Airway epithelial cell (primary cell): ENCODE results near the gene OR10J4. TPM values are rescaled to one million over a fixed set of nuclear protein-coding genes. Genes with fewer than 3 reads are reported as not detected.

ENCODE experiments used
- total RNA-seq: library from RNA; depleted of rRNA; stranded (reverse); fragments of >200 nt; gene quantifications from 2 replicates; pipeline ENCODE4 v1.2.3, GENCODE V29; 2015

OR10J4 gene
- not detected in 2 replicates for total RNA-seq

GRCh38 chr1:159431904-159432303, at the start of gene OR10J4:
Gene OR10J4, plus strand, starts transcription at chr1:159432204.

GRCh38 chr1:159439422-159439821, 7.4 kb downstream of the OR10J4 start, which contains the start of gene OR10J1:
Gene OR10J1, plus strand, starts transcription at chr1:159439722. Its CDS starts 70 bp downstream, at chr1:159439792.

Other genes with a start within 250 kb of the OR10J4 start
- not detected in 2 replicates for gene ACKR1, start 227.3 kb upstream of the OR10J4 start, total RNA-seq
- not detected in 2 replicates for gene FCER1A, start 129.9 kb upstream of the OR10J4 start, total RNA-seq
- not detected in 2 replicates for gene OR10J1, start 7.5 kb downstream of the OR10J4 start, total RNA-seq
- not detected in 2 replicates for gene OR10J5, start 103.8 kb downstream of the OR10J4 start, total RNA-seq
- not detected in 2 replicates for gene APCS, start 155.6 kb downstream of the OR10J4 start, total RNA-seq